Calu3 (cell line): Measurements from ENCODE around the gene IPO9. TPM values are rescaled to one million over a fixed set of nuclear protein-coding genes. Genes with fewer than 3 reads are reported as not detected.

ENCODE experiments used
- BruUV-seq: library from RNA; stranded (reverse); fragments of 400-500 nt; replicated peaks from 2 replicates; lab custom pipeline; 2021; lab: Mats Ljungman, UMichigan
- CTCF ChIA-PET: fragments of 300-600 bp; sonication (Branson Sonifier 250); formaldehyde crosslinking; loops from one replicate; lab custom pipeline; 2022; ENCODE audit warnings: antibody characterized with exemption; lab: Charles Lee
- DNase-seq: peaks from one replicate; pipeline ENCODE4 v3.0.0; 2022
- H3K27ac Mint-ChIP-seq: one replicate; pipeline ENCODE4 v1.8.0; 2022; ENCODE audit warnings: mixed read lengths; ENCODE audit not compliant: unreplicated experiment
- H3K27me3 Mint-ChIP-seq: one replicate; pipeline ENCODE4 v1.8.0; 2022; ENCODE audit warnings: mixed read lengths; ENCODE audit not compliant: unreplicated experiment
- H3K36me3 Mint-ChIP-seq: one replicate; pipeline ENCODE4 v1.8.0; 2022; ENCODE audit warnings: mild to moderate bottlenecking, moderate library complexity, mixed read lengths; ENCODE audit not compliant: insufficient read depth, unreplicated experiment
- H3K4me1 Mint-ChIP-seq: one replicate; pipeline ENCODE4 v1.8.0; 2022; ENCODE audit warnings: mild to moderate bottlenecking, low read depth, mixed read lengths; ENCODE audit not compliant: unreplicated experiment
- H3K4me3 Mint-ChIP-seq: one replicate; pipeline ENCODE4 v1.8.0; 2022; ENCODE audit warnings: mild to moderate bottlenecking, low read depth, moderate library complexity, mixed read lengths; ENCODE audit not compliant: unreplicated experiment
- H3K9me3 Mint-ChIP-seq: one replicate; pipeline ENCODE4 v1.8.0; 2022; ENCODE audit warnings: low read depth, mixed read lengths; ENCODE audit not compliant: unreplicated experiment
- intact Hi-C: fragments of 100-400 bp; cut with micrococcal nuclease; formaldehyde crosslinking; loops from one replicate; pipeline ENCODE4 v1.10.0; 2022; ENCODE audit not compliant: unreplicated experiment
- microRNA-seq: library from miRNA; unstranded; fragments of <30 nt; microRNA quantifications from one replicate; pipeline ENCODE4 v1.2.0, GENCODE V29; 2022
- total RNA-seq: library from RNA; stranded (reverse); gene quantifications from 2 replicates; pipeline ENCODE4 v1.2.3, GENCODE V29; 2022
- TF ChIP-seq, protein P1 (sequence below): fragments of 200-600 bp; IDR thresholded peaks from one replicate; pipeline ENCODE4 v1.8.0; 2022; ENCODE audit warnings: antibody characterized with exemption; ENCODE audit not compliant: unreplicated experiment

The IPO9 gene
- total RNA-seq, 1 experiment from 2014 or later = 98.8 TPM

DNA sequence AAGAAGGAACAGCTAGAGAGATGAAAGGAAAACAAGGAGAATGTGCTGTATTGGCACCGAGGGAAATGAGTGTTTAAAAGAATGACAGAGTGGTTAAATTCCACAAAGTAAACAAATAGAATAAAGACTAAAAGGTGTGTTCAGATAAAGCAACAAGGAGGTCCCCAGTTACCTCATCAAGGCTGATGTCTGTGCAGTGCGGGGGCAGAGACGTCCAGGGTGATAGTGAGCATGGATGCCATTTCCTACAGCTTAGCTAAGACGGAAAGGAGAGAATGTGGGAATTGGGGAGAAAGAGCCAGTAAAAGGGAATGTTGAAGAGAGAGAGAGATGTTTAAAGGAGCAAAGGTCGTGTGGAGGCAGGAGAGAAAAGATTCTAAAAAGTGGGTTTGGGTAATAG is 101.8 kb downstream of the IPO9 start:
- intact Hi-C loops = no loop called here
- TF ChIP-seq, protein P1, sequence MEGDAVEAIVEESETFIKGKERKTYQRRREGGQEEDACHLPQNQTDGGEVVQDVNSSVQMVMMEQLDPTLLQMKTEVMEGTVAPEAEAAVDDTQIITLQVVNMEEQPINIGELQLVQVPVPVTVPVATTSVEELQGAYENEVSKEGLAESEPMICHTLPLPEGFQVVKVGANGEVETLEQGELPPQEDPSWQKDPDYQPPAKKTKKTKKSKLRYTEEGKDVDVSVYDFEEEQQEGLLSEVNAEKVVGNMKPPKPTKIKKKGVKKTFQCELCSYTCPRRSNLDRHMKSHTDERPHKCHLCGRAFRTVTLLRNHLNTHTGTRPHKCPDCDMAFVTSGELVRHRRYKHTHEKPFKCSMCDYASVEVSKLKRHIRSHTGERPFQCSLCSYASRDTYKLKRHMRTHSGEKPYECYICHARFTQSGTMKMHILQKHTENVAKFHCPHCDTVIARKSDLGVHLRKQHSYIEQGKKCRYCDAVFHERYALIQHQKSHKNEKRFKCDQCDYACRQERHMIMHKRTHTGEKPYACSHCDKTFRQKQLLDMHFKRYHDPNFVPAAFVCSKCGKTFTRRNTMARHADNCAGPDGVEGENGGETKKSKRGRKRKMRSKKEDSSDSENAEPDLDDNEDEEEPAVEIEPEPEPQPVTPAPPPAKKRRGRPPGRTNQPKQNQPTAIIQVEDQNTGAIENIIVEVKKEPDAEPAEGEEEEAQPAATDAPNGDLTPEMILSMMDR = no peak

More for the DNA sequence above, 101.8 kb downstream of the IPO9 start:
- BruUV-seq = no TSS peak
- Mint-ChIP-seq H3K4me3 (no peak overlapping the region), H3K9me3 (no peaks in the 10 kb centered on the region), H3K4me1 (peaks cover 8% of the 10 kb centered on the region), H3K27ac (no peak overlapping the region), H3K27me3 (peaks cover 19% of the 10 kb centered on the region), H3K36me3 (no peaks in the 10 kb centered on the region)
- no peak for DNase-seq
- CTCF ChIA-PET = interaction anchor here (0.6 kb wide), 1 partner anchor 410 kb away, joined by 3 read pairs; no protein-coding TSS in a partner anchor

Small RNAs within 50 kb of the gene (microRNA-seq; reads per million reads assigned to microRNA genes)
- not detected for gene MIR1231
- gene MIR6739 = not detected

Other genes starting within 250 kb of the IPO9 start
- gene SHISA4, start 59.7 kb downstream of the IPO9 start, total RNA-seq = 9.9 and 13.7 TPM in 2 replicates
- gene LMOD1, start 117.4 kb downstream of the IPO9 start, total RNA-seq = not detected in 2 replicates
- gene TIMM17A, start 126.3 kb downstream of the IPO9 start, total RNA-seq = 78.5 and 85.3 TPM in 2 replicates
- 86.1 and 91.6 TPM in 2 replicates for gene RNPEP, start 153.5 kb downstream of the IPO9 start, total RNA-seq
- 830 and 907 TPM in 2 replicates for gene ELF3, start 181.4 kb downstream of the IPO9 start, total RNA-seq